Mucosa of rectum (tissue), 2 donors: ENCODE data around the gene USP25.
A peak's percentile ranks its signal among the peaks of the same experiment; 100 is the strongest.

Experiments used
- H3K27ac ChIP-seq, 2 donors: one replicate each; pipeline ENCODE4 v1.7.0; 2013; ENCODE audit warnings: inconsistent platforms in 2 of 2, low read depth in 2 of 2, low read length in 2 of 2
- H3K27me3 ChIP-seq, 2 donors: one replicate each; pipeline ENCODE4 v1.7.0; 2013; ENCODE audit warnings: low read length in 2 of 2; ENCODE audit not compliant: control insufficient read depth in 2 of 2, insufficient read depth in 2 of 2
- H3K36me3 ChIP-seq, 2 donors: one replicate each; pipeline ENCODE4 v1.7.0; 2013; ENCODE audit warnings: low read length in 2 of 2; ENCODE audit not compliant: control insufficient read depth in 2 of 2, insufficient read depth in 2 of 2
- H3K4me1 ChIP-seq, 2 donors: one replicate each; pipeline ENCODE4 v1.7.0; 2013; ENCODE audit warnings: low read length in 2 of 2, mild to moderate bottlenecking in 1 of 2; ENCODE audit not compliant: control insufficient read depth in 2 of 2, insufficient read depth in 2 of 2
- H3K4me3 ChIP-seq, 2 donors: one replicate each; pipeline ENCODE4 v1.7.0; 2013; ENCODE audit warnings: low read length in 2 of 2
- H3K9ac ChIP-seq, 2 donors: one replicate each; pipeline ENCODE4 v1.7.0; 2013; ENCODE audit warnings: low read length in 2 of 2, low read depth in 1 of 2, mild to moderate bottlenecking in 1 of 2
- H3K9me3 ChIP-seq, 2 donors: one replicate each; pipeline ENCODE4 v1.7.0; 2013; ENCODE audit warnings: low read length in 2 of 2; ENCODE audit not compliant: control insufficient read depth in 2 of 2
- donor health status: healthy.
- donor health status: Normal muscosa, but diverticular disease.

Gene USP25

DNA sequence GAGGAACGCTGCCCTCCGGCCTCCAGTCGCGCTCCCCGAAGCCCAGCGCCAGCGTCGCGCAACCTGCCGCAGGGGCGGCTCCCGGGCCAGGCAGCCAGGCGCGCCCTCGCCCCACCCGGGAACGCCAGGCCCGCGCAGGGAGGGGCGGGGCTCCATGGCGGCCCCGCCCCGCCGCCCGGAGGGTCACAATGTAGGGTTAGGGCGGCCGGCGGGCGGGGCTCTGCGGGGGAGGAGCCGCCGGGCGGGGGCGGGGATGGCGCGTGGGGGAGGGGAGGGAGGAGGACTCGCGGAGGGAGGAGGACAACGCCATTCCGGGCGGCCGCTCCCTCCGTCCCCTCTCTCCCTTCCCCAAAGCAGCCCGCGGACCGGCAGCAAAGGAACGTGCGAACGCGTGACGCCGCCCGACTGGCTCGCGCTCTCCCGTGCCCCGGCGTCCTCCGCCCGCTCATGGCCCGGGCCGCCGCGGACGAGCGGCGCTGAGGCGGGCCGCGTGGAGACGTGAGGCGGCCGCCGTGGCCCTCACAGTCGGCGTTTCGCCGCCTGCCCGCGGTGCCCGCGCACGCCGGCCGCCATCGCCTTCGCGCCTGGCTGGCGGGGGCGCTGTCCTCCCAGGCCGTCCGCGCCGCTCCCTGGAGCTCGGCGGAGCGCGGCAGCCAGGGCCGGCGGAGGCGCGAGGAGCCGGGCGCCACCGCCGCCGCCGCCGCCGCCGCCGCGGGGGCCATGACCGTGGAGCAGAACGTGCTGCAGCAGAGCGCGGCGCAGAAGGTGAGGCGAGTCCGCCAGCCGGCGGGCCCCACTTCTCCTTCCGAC lies at the start of gene USP25:
TSS of gene USP25 (plus strand) at position 309 of the 810 bp plus-strand sequence. CDS start at position 721, 412 bp downstream.
- Histone ChIP-seq H3K4me1 (peaks cover 12 to 18% of the 10 kb centered on the region in 2 donors), H3K9me3 (no peaks in the 10 kb centered on the region), H3K4me3 (peak within 1 kb of the TSS; percentile 82 to 93), H3K27ac (peak within 1 kb of the TSS; percentile 92 to 95), H3K9ac (peak within 1 kb of the TSS; percentile 86 to 92), H3K27me3 (no peaks in the 10 kb centered on the region), H3K36me3 (no peaks in the 10 kb centered on the region)

- Histone ChIP-seq H3K4me1 (no peaks in the 10 kb centered on the region), H3K27ac (no peak overlapping the region), H3K27me3 (no peaks in the 10 kb centered on the region), H3K36me3 (no peaks in the 10 kb centered on the region), H3K4me3 (no peak overlapping the region), H3K9ac (no peak overlapping the region), H3K9me3 (no peaks in the 10 kb centered on the region)
Observed at GRCh38 chr21:15682186-15682895, 47.4 kb upstream of the USP25 start.

DNA sequence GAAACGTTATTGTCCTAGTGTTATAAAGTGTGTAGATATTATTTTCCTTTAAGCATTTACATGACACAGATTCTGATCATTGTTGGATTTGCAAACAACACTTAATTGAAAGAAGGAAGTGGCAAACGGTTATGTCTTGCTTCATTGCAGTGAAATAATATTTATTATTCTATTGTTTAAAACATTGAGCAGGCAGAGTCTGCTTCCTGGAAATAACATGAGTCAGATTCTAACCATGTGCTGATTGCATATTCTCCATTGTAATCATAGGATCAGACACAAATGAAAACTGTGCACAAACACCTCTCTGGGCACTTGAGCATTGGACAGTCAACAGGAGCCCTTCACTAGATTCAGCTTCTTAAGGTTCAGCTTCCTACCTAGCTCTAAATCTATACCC lies 46.8 kb upstream of the USP25 start:
- no peak overlapping the region for H3K4me3 ChIP-seq
- H3K27ac ChIP-seq = no peak overlapping the region
- H3K36me3 ChIP-seq = no peaks in the 10 kb centered on the region
- H3K4me1 ChIP-seq = no peaks in the 10 kb centered on the region
- H3K9me3 ChIP-seq = no peaks in the 10 kb centered on the region
- H3K27me3 ChIP-seq = no peaks in the 10 kb centered on the region
- H3K9ac ChIP-seq = no peak overlapping the region

DNA sequence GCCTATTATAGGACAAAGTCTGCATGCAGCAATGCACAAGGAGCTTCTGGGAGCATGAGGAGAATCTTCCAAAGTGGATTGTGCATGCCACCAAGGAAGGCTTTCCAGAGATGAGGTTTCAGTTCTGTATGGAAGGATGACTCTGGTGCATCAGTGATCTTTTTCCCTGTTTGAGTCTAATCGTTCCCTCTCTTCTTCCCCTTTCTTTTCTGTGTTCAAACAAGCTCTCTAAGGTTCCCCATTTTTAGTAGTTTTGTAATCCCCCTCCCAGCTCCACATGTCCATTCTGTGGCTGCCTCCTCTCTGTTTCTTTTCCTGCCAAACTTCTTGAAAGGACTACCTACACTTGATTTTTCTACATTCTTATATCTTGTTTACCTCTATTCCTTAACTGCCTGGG lies 43.3 kb upstream of the USP25 start:
- Histone ChIP-seq H3K27me3 (no peaks in the 10 kb centered on the region), H3K9me3 (no peaks in the 10 kb centered on the region), H3K9ac (no peak overlapping the region), H3K4me3 (no peak overlapping the region), H3K4me1 (no peaks in the 10 kb centered on the region), H3K27ac (no peak overlapping the region), H3K36me3 (no peaks in the 10 kb centered on the region)

GRCh38 chr21:15687208-15687607 lies 42.6 kb upstream of the USP25 start:
- no peak overlapping the region for H3K9ac ChIP-seq
- no peaks in the 10 kb centered on the region for H3K27me3 ChIP-seq
- H3K4me1 ChIP-seq = no peaks in the 10 kb centered on the region
- H3K9me3 ChIP-seq = no peaks in the 10 kb centered on the region
- no peak overlapping the region for H3K27ac ChIP-seq
- no peak overlapping the region for H3K4me3 ChIP-seq
- no peaks in the 10 kb centered on the region for H3K36me3 ChIP-seq

- Histone ChIP-seq H3K27ac (no peak overlapping the region), H3K9me3 (no peaks in the 10 kb centered on the region), H3K27me3 (no peaks in the 10 kb centered on the region), H3K36me3 (no peaks in the 10 kb centered on the region), H3K4me3 (no peak overlapping the region), H3K4me1 (no peaks in the 10 kb centered on the region), H3K9ac (no peak overlapping the region)
Observed at GRCh38 chr21:15688016-15688415, 41.8 kb upstream of the USP25 start.

DNA sequence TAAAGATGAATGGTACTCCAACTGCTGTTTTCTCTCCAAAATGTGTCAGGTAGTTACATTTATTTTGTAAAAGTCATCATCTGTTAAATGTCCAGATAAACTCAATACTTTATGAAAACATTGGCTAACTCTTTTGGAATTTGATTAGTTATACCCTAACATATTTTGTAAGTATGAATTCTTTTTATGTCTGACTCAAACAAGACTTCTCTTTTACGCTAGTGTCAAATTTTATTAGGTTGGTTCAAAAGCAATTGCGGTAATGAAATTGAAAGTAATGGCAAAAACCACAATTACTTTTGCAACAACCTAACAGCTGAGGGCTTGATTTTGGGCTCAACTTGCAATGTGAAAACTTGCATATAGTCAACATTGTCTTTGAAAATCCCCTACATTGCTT lies 41.0 kb upstream of the USP25 start:
- no peak overlapping the region for H3K27ac ChIP-seq
- H3K36me3 ChIP-seq = no peaks in the 10 kb centered on the region
- H3K4me3 ChIP-seq = no peak overlapping the region
- H3K9me3 ChIP-seq = no peaks in the 10 kb centered on the region
- no peak overlapping the region for H3K9ac ChIP-seq
- no peaks in the 10 kb centered on the region for H3K27me3 ChIP-seq
- no peaks in the 10 kb centered on the region for H3K4me1 ChIP-seq

- no peak overlapping the region for H3K9ac ChIP-seq
- no peaks in the 10 kb centered on the region for H3K4me1 ChIP-seq
- H3K27ac ChIP-seq = no peak overlapping the region
- H3K36me3 ChIP-seq = no peaks in the 10 kb centered on the region
- no peaks in the 10 kb centered on the region for H3K27me3 ChIP-seq
- no peaks in the 10 kb centered on the region for H3K9me3 ChIP-seq
- no peak overlapping the region for H3K4me3 ChIP-seq
Observed at GRCh38 chr21:15692711-15693110, 37.1 kb upstream of the USP25 start.

GRCh38 chr21:15695241-15695640 lies 34.5 kb upstream of the USP25 start:
- Histone ChIP-seq H3K27ac (no peak overlapping the region), H3K4me1 (no peaks in the 10 kb centered on the region), H3K9me3 (no peaks in the 10 kb centered on the region), H3K36me3 (no peaks in the 10 kb centered on the region), H3K4me3 (no peak overlapping the region), H3K27me3 (no peaks in the 10 kb centered on the region), H3K9ac (no peak overlapping the region)

DNA sequence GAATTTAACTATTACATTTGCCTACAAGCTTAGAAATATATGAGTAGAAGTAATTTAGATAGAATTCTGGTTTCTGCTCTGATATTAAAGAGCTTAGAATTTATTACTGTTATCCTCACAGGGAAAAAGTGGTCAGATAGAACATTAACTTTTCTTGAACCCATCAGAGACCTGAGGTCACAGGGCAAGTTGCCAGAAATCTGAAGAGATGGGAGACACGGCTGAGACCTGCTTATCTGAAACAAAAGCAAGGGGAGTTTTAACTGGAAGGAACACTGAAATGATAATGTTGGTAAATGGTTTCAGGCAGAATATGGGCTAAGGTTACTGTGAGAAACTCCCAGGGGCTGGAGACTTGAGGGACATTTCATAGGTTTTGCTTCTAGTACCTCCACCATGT lies 28.0 kb upstream of the USP25 start:
- Histone ChIP-seq H3K9me3 (no peaks in the 10 kb centered on the region), H3K36me3 (no peaks in the 10 kb centered on the region), H3K9ac (no peak overlapping the region), H3K4me1 (no peaks in the 10 kb centered on the region), H3K27me3 (no peaks in the 10 kb centered on the region), H3K4me3 (no peak overlapping the region), H3K27ac (no peak overlapping the region)
